SK-N-SH (cell line): Measurements from ENCODE around the gene COMT. TPM values are rescaled to one million over a fixed set of nuclear protein-coding genes. Genes with fewer than 3 reads are reported as not detected.

Experiments
- CTCF ChIA-PET: fragments of 300-600, 350-600 bp; formaldehyde crosslinking; extraction: SDS; loops from one replicate; lab custom pipeline; 2021; lab: Yijun Ruan, JAX
- POLR2A ChIA-PET: fragments of 350-600 bp; sonication (Branson Sonifier 250); formaldehyde crosslinking; extraction: SDS; loops from one replicate; lab custom pipeline; 2020; ENCODE audit warnings: antibody characterized with exemption, inconsistent platforms; lab: Yijun Ruan, JAX
- DNase-seq: peaks from one replicate; pipeline ENCODE4 v3.0.0; 2012
- H2AFZ ChIP-seq: fragments of 200-600 bp; sonication (generic); 2 replicates; pipeline ENCODE4 v1.8.1; 2016; ENCODE audit warnings: antibody characterized with exemption, mild to moderate bottlenecking, low read depth
- H3F3A ChIP-seq: fragments of 200-600 bp; sonication (generic); replicated peaks from 2 replicates; pipeline ENCODE3; 2016; ENCODE audit warnings: antibody characterized with exemption, mild to moderate bottlenecking; ENCODE audit not compliant: insufficient read depth
- H3K27ac ChIP-seq, 2 experiments: fragments of 200-500 bp in 1 of 2; fragments of 200-600 bp in 1 of 2; sonication (Bioruptor generic) in 1 of 2; sonication (generic), shearing (Covaris generic) in 1 of 2; 2 replicates each; pipeline versions ENCODE4 v1.5.1 to v1.6.1; 2014 to 2016; ENCODE audit warnings: low read depth in 2 of 2, inconsistent platforms in 1 of 2, low read length in 1 of 2, mild to moderate bottlenecking in 1 of 2, mixed read lengths in 1 of 2
- H3K27me3 ChIP-seq: fragments of 200-600 bp; sonication (generic), shearing (Covaris generic); 2 replicates; pipeline ENCODE4 v1.6.1; 2016; ENCODE audit warnings: mixed run types; ENCODE audit not compliant: insufficient read depth
- H3K36me3 ChIP-seq, 2 experiments: fragments of 200-500 bp in 1 of 2; fragments of 200-600 bp in 1 of 2; sonication (Bioruptor generic) in 1 of 2; sonication (generic) in 1 of 2; replicated peaks in 1 of 2; 2 replicates each; pipeline versions ENCODE3 to v1.5.1; 2014 to 2016; ENCODE audit warnings: low read length in 1 of 2, mild to moderate bottlenecking in 1 of 2; ENCODE audit not compliant: insufficient read depth in 2 of 2, control insufficient read depth in 1 of 2
- H3K4me1 ChIP-seq, 2 experiments: fragments of 200-500 bp in 1 of 2; fragments of 200-600 bp in 1 of 2; sonication (Bioruptor generic) in 1 of 2; sonication (generic), shearing (Covaris generic) in 1 of 2; 2 replicates each; pipeline versions ENCODE4 v1.5.1 to v1.6.1; 2014 to 2016; ENCODE audit warnings: low read depth in 1 of 2, low read length in 1 of 2, mixed run types in 1 of 2; ENCODE audit not compliant: insufficient read depth in 2 of 2, control insufficient read depth in 1 of 2
- H3K4me2 ChIP-seq: fragments of 200-600 bp; sonication (generic), shearing (Covaris generic); 2 replicates; pipeline ENCODE4 v1.6.1; 2017; ENCODE audit warnings: mixed run types
- H3K4me3 ChIP-seq, 2 experiments: fragments of 200-500 bp in 1 of 2; fragments of 200-600 bp in 1 of 2; sonication (Bioruptor generic) in 1 of 2; sonication (generic), shearing (Covaris generic) in 1 of 2; 2 replicates each; pipeline versions ENCODE4 v1.5.1 to v1.8.1; 2014 to 2016; ENCODE audit warnings: low read depth in 2 of 2, inconsistent platforms in 1 of 2, low read length in 1 of 2, mild to moderate bottlenecking in 1 of 2, mixed read lengths in 1 of 2, moderate library complexity in 1 of 2
- H3K79me2 ChIP-seq: fragments of 200-600 bp; sonication (generic); 2 replicates; pipeline ENCODE4 v1.8.1; 2017; ENCODE audit warnings: mild to moderate bottlenecking; ENCODE audit not compliant: insufficient read depth
- H3K9ac ChIP-seq: fragments of 200-600 bp; sonication (generic); 2 replicates; pipeline ENCODE4 v1.6.1; 2017; ENCODE audit warnings: mixed run types
- H3K9me2 ChIP-seq: fragments of 200-600 bp; sonication (generic); 2 replicates; pipeline ENCODE4 v1.6.1; 2017; ENCODE audit warnings: mixed run types
- H3K9me3 ChIP-seq: fragments of 200-600 bp; sonication (generic); 2 replicates; pipeline ENCODE4 v1.6.1; 2017; ENCODE audit warnings: mixed run types, mild to moderate bottlenecking, moderate library complexity
- H4K20me1 ChIP-seq: fragments of 200-600 bp; sonication (generic); 2 replicates; pipeline ENCODE4 v1.6.1; 2017; ENCODE audit warnings: mild to moderate bottlenecking, mixed run types; ENCODE audit not compliant: insufficient read depth
- ELF1 ChIP-seq: IDR thresholded peaks from 2 replicates; pipeline ENCODE4 v1.4.0; 2012
- EP300 ChIP-seq, 2 experiments: IDR thresholded peaks; 2 replicates each; pipeline versions ENCODE4 v1.4.0 to v1.6.1; 2012; ENCODE audit warnings: borderline replicate concordance in 1 of 2, low read depth in 1 of 2, low read length in 1 of 2
- FOSL2 ChIP-seq: IDR thresholded peaks from 2 replicates; pipeline ENCODE4 v1.4.0; 2012; ENCODE audit warnings: low read depth, mild to moderate bottlenecking, moderate library complexity, borderline replicate concordance
- FOXJ3 ChIP-seq: sonication (generic); formaldehyde crosslinking; IDR thresholded peaks from 2 replicates; pipeline ENCODE4 v1.5.1; 2020; ENCODE audit warnings: mild to moderate bottlenecking, missing genetic modification reagents
- FOXM1 ChIP-seq: IDR thresholded peaks from 2 replicates; pipeline ENCODE4 v1.4.0; 2012; ENCODE audit warnings: low read depth, mild to moderate bottlenecking
- GATA2 ChIP-seq: sonication (generic); formaldehyde crosslinking; IDR thresholded peaks from 2 replicates; pipeline ENCODE4 v1.5.0; 2020; ENCODE audit warnings: mild to moderate bottlenecking, missing genetic modification reagents
- MEF2A ChIP-seq: IDR thresholded peaks from 2 replicates; pipeline ENCODE4 v1.4.0; 2012; ENCODE audit warnings: low read depth, borderline replicate concordance
- MXI1 ChIP-seq: IDR thresholded peaks from 2 replicates; pipeline ENCODE4 v1.6.1; 2012; ENCODE audit warnings: mild to moderate bottlenecking, low read depth, low read length, improper control_type of control experiment
- NFIC ChIP-seq: IDR thresholded peaks from 2 replicates; pipeline ENCODE4 v1.4.0; 2012; ENCODE audit warnings: borderline replicate concordance
- POLR2AphosphoS5 ChIP-seq: IDR thresholded peaks from 2 replicates; pipeline ENCODE4 v1.6.1; 2012; ENCODE audit warnings: low read depth, low read length
- RAD21 ChIP-seq: IDR thresholded peaks from 2 replicates; pipeline ENCODE4 v1.6.1; 2012; ENCODE audit warnings: mild to moderate bottlenecking, low read length
- REST ChIP-seq: IDR thresholded peaks from 2 replicates; pipeline ENCODE4 v1.6.1; 2012; ENCODE audit warnings: mild to moderate bottlenecking, low read depth, low read length, moderate library complexity
- RFX5 ChIP-seq: IDR thresholded peaks from 2 replicates; pipeline ENCODE4 v1.6.1; 2012; ENCODE audit warnings: mild to moderate bottlenecking, improper control_type of control experiment, low read length
- RXRA ChIP-seq: IDR thresholded peaks from 2 replicates; pipeline ENCODE4 v1.4.0; 2012; ENCODE audit warnings: low read depth, mild to moderate bottlenecking, borderline replicate concordance
- SIN3A ChIP-seq: IDR thresholded peaks from 2 replicates; pipeline ENCODE4 v1.6.1; 2012; ENCODE audit warnings: low read depth, mild to moderate bottlenecking, low read length, moderate library complexity, borderline replicate concordance
- SMC3 ChIP-seq: IDR thresholded peaks from 2 replicates; pipeline ENCODE4 v1.6.1; 2012; ENCODE audit warnings: low read depth, low read length, improper control_type of control experiment
- USF2 ChIP-seq: fragments of 150-350 bp; IDR thresholded peaks from 2 replicates; pipeline ENCODE4 v1.6.1; 2017; ENCODE audit warnings: antibody characterized with exemption, low read length, low read depth, borderline replicate concordance
- YY1 ChIP-seq: IDR thresholded peaks from 2 replicates; pipeline ENCODE4 v1.4.0; 2012; ENCODE audit warnings: low read depth, mild to moderate bottlenecking
- WGBS: methylation state at CpG from one replicate; pipeline ENCODE4 v1.1.6; 2017; ENCODE audit warnings: low lambda C conversion rate; 5-methylcytosine and 5-hydroxymethylcytosine counted together
- polyA plus RNA-seq, 3 experiments: library from polyadenylated mRNA; depleted of rRNA; stranded (reverse); fragments of >200 nt; gene quantifications; 2 replicates each; pipeline ENCODE4 v1.2.3, GENCODE V29; 2012
- TF ChIP-seq, protein P1 (sequence below): IDR thresholded peaks from 2 replicates; pipeline ENCODE4 v1.4.0; 2012; ENCODE audit warnings: low read depth, borderline replicate concordance

COMT gene
- polyA plus RNA-seq, 1 of the 3 experiments (the other 2 are of a cell fraction): 343 TPM

GRCh38 chr22:19898831-19899567 is 42.6 kb upstream of the COMT start:
- CTCF ChIA-PET: interaction anchor here (1.1 to 5.5 kb wide), 3 partner anchors 12 to 168 kb away, joined by 3 to 45 read pairs (median 38); no protein-coding TSS in a partner anchor
- H3K36me3 ChIP-seq: peaks cover 0 to under 1% of the 10 kb centered on the region in 2 experiments
- H2AFZ ChIP-seq: no peak overlapping the region
- H3K27me3 ChIP-seq: no peaks in the 10 kb centered on the region
- H3K9me3 ChIP-seq: no peaks in the 10 kb centered on the region
- 92% methylated on average over 7 of the region's 16 CpGs for WGBS
- H3K9ac ChIP-seq: no peak overlapping the region
- TF ChIP-seq RFX5 (no peak), MEF2A (no peak), NFIC (no peak), RAD21 (no peak)
- TF ChIP-seq, protein P1, sequence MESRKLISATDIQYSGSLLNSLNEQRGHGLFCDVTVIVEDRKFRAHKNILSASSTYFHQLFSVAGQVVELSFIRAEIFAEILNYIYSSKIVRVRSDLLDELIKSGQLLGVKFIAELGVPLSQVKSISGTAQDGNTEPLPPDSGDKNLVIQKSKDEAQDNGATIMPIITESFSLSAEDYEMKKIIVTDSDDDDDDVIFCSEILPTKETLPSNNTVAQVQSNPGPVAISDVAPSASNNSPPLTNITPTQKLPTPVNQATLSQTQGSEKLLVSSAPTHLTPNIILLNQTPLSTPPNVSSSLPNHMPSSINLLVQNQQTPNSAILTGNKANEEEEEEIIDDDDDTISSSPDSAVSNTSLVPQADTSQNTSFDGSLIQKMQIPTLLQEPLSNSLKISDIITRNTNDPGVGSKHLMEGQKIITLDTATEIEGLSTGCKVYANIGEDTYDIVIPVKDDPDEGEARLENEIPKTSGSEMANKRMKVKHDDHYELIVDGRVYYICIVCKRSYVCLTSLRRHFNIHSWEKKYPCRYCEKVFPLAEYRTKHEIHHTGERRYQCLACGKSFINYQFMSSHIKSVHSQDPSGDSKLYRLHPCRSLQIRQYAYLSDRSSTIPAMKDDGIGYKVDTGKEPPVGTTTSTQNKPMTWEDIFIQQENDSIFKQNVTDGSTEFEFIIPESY: no peak
- DNase-seq: no peak
- H3K4me1 ChIP-seq: peaks cover 0 to 48% of the 10 kb centered on the region in 2 experiments; a peak in 3 of 4 replicates
- POLR2A ChIA-PET: interaction anchor here (1.4 kb wide), 1 partner anchor 9 kb away, joined by 5 read pairs; no protein-coding TSS in a partner anchor
- H3F3A ChIP-seq: no peaks in the 10 kb centered on the region
- no peaks in the 10 kb centered on the region for H4K20me1 ChIP-seq
- H3K27ac ChIP-seq: no peak overlapping the region
- H3K4me2 ChIP-seq: no peak overlapping the region
- no peaks in the 10 kb centered on the region for H3K79me2 ChIP-seq
- no peaks in the 10 kb centered on the region for H3K9me2 ChIP-seq
- no peak overlapping the region for H3K4me3 ChIP-seq

DNA sequence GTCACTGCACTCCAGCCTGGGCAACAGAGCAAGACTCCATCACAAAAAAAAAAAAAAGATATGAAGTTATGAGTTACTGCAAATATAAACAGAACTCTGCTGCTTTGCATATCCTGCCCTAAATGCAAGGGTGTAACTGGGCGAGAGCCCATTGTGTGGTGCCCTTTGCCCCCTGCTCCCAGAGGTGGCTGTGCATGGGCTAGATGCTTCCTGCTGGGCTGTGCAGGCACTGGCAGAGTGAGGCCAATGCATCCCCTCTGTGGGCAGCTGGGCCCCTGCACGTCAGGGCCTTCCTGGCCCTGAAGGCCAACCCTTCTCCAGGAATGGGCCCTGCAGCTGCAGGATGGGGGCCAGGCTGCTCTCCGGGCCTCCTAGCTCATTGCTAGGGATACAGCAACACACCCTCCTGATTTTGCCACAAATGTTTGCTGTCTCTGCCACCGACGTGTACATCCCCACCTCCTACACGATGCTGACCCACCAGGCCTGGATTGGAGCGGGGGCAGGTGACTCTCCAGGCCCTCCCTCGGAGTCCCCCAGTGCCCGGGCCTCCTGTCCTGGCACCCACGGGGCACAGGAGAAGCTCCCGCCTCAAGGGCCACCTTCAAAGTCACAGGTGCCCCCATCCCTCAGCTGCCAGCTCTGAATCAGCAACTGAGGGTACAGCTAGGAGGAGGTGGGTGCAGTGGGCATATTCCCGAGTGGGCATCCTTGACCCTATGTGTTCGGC is 40.7 kb upstream of the COMT start:
- no peak overlapping the region for H3K4me3 ChIP-seq
- H3K36me3 ChIP-seq: no peaks in the 10 kb centered on the region
- 95% methylated on average over 10 of the region's 13 CpGs for WGBS
- peaks cover 0 to 65% of the 10 kb centered on the region in 2 experiments; a peak in 3 of 4 replicates for H3K4me1 ChIP-seq
- H3K79me2 ChIP-seq: no peaks in the 10 kb centered on the region
- no peaks in the 10 kb centered on the region for H3F3A ChIP-seq
- no peak overlapping the region for H2AFZ ChIP-seq
- no peak for DNase-seq
- ChIA-PET POLR2A (no interaction called here), CTCF (interaction anchor here (1.4 to 6.9 kb wide), 5 partner anchors 9 to 170 kb away, joined by 3 to 116 read pairs (median 12); no protein-coding TSS in a partner anchor)
- H3K9ac ChIP-seq: no peak overlapping the region
- no peak overlapping the region for H3K4me2 ChIP-seq
- TF ChIP-seq FOXJ3 (no peak), YY1 (no peak), MXI1 (no peak), FOXM1 (no peak), RXRA (no peak), GATA2 (CRISPR knock-in tag) (no peak), EP300 (IDR thresholded peaks at IDR 0.05; ENCODE audit: borderline replicate concordance in 1 of 2, low read depth in 1 of 2, low read length in 1 of 2) (no peak), RAD21 (no peak), MEF2A (no peak), ELF1 (no peak), REST (no peak), POLR2AphosphoS5 (no peak), SMC3 (no peak), SIN3A (no peak), USF2 (no peak), FOSL2 (no peak)
- no peaks in the 10 kb centered on the region for H3K9me3 ChIP-seq
- H4K20me1 ChIP-seq: no peaks in the 10 kb centered on the region
- H3K27ac ChIP-seq: no peak overlapping the region
- no peaks in the 10 kb centered on the region for H3K27me3 ChIP-seq
- no peaks in the 10 kb centered on the region for H3K9me2 ChIP-seq
